H9 (cell line): Measurements from ENCODE around the gene SCN1A. TPM values are rescaled to one million over a fixed set of nuclear protein-coding genes. Genes with fewer than 3 reads are reported as not detected.

Source experiments
- DNase-seq: peaks from one replicate; pipeline ENCODE4 v3.0.0-alpha.2; 2017
- H2AFZ ChIP-seq: one replicate; pipeline ENCODE4 v1.6.1; 2013; ENCODE audit warnings: mild to moderate bottlenecking, low read length, control low read depth, moderate library complexity
- H2AK5ac ChIP-seq: 2 replicates; pipeline ENCODE4 v1.6.1; 2013; ENCODE audit warnings: low read length, control low read depth, mixed read lengths; ENCODE audit not compliant: insufficient read length
- H2BK120ac ChIP-seq: one replicate; pipeline ENCODE4 v1.6.1; 2013; ENCODE audit warnings: low read depth, mild to moderate bottlenecking, low read length, control low read depth, inconsistent platforms; ENCODE audit not compliant: poor library complexity, severe bottlenecking
- H2BK12ac ChIP-seq: 2 replicates; pipeline ENCODE4 v1.6.1; 2013; ENCODE audit warnings: low read length, control low read depth, mixed read lengths, low read depth; ENCODE audit not compliant: insufficient read length
- H2BK15ac ChIP-seq: 2 replicates; pipeline ENCODE4 v1.6.1; 2013; ENCODE audit warnings: low read depth, low read length, control low read depth
- H2BK20ac ChIP-seq: one replicate; pipeline ENCODE4 v1.6.1; 2013; ENCODE audit warnings: low read depth, mild to moderate bottlenecking, low read length, control low read depth, inconsistent platforms; ENCODE audit not compliant: poor library complexity, severe bottlenecking
- H2BK5ac ChIP-seq: 2 replicates; pipeline ENCODE4 v1.6.1; 2013; ENCODE audit warnings: low read length, control low read depth, mixed read lengths; ENCODE audit not compliant: insufficient read length
- H3K14ac ChIP-seq: 2 replicates; pipeline ENCODE4 v1.6.1; 2013; ENCODE audit warnings: low read length, control low read depth; ENCODE audit not compliant: insufficient read depth
- H3K18ac ChIP-seq: 2 replicates; pipeline ENCODE4 v1.6.1; 2013; ENCODE audit warnings: low read depth, mild to moderate bottlenecking, mixed read lengths, low read length, control low read depth; ENCODE audit not compliant: insufficient read length
- H3K23ac ChIP-seq: 2 replicates; pipeline ENCODE4 v1.6.1; 2013; ENCODE audit warnings: low read length, control low read depth, mixed read lengths, low read depth; ENCODE audit not compliant: insufficient read length
- H3K23me2 ChIP-seq: 2 replicates; pipeline ENCODE4 v1.6.1; 2013; ENCODE audit warnings: low read depth, mild to moderate bottlenecking, mixed read lengths, low read length, control low read depth; ENCODE audit not compliant: insufficient read length, poor library complexity, severe bottlenecking
- H3K27ac ChIP-seq: 2 replicates; pipeline ENCODE4 v1.5.1; 2013; ENCODE audit warnings: low read length, control low read depth, mixed read lengths, low read depth; ENCODE audit not compliant: insufficient read length
- H3K27me3 ChIP-seq: 2 replicates; pipeline ENCODE4 v1.6.1; 2013; ENCODE audit warnings: low read length, control low read depth, inconsistent platforms; ENCODE audit not compliant: insufficient read depth
- H3K4ac ChIP-seq: 2 replicates; pipeline ENCODE4 v1.6.1; 2013; ENCODE audit warnings: low read depth, mild to moderate bottlenecking, control low read depth, inconsistent platforms, low read length, moderate library complexity
- H3K4me1 ChIP-seq: 2 replicates; pipeline ENCODE4 v1.6.1; 2013; ENCODE audit warnings: low read length, control low read depth, inconsistent platforms; ENCODE audit not compliant: insufficient read depth
- H3K4me2 ChIP-seq: 2 replicates; pipeline ENCODE4 v1.6.1; 2013; ENCODE audit warnings: low read length, control low read depth, mixed read lengths; ENCODE audit not compliant: insufficient read length, insufficient read depth
- H3K56ac ChIP-seq: 2 replicates; pipeline ENCODE4 v1.6.1; 2013; ENCODE audit warnings: low read depth, mild to moderate bottlenecking, mixed read lengths, low read length, control low read depth; ENCODE audit not compliant: insufficient read length
- H3K79me1 ChIP-seq: 2 replicates; pipeline ENCODE4 v1.6.1; 2013; ENCODE audit warnings: low read depth, mild to moderate bottlenecking, moderate library complexity, low read length, control low read depth, inconsistent platforms; ENCODE audit not compliant: insufficient read depth, poor library complexity, severe bottlenecking
- H3K79me2 ChIP-seq: 2 replicates; pipeline ENCODE4 v1.6.1; 2013; ENCODE audit warnings: low read length, control low read depth, inconsistent platforms; ENCODE audit not compliant: insufficient read depth
- H3K9ac ChIP-seq: 2 replicates; pipeline ENCODE4 v1.6.1; 2013; ENCODE audit warnings: low read length, control low read depth, mixed read lengths; ENCODE audit not compliant: insufficient read length; ENCODE audit errors: extremely low read depth
- H3K9me3 ChIP-seq: one replicate; pipeline ENCODE4 v1.6.1; 2013; ENCODE audit warnings: low read depth, low read length, inconsistent platforms; ENCODE audit not compliant: control insufficient read depth
- H3T11ph ChIP-seq: one replicate; pipeline ENCODE4 v1.6.1; 2013; ENCODE audit warnings: mild to moderate bottlenecking, low read length, control low read depth, inconsistent platforms
- H4K20me1 ChIP-seq: one replicate; pipeline ENCODE4 v1.6.1; 2013; ENCODE audit not compliant: control insufficient read depth, insufficient read length, insufficient read depth
- H4K5ac ChIP-seq: 2 replicates; pipeline ENCODE4 v1.6.1; 2013; ENCODE audit warnings: low read depth, mild to moderate bottlenecking, mixed read lengths, low read length, control low read depth; ENCODE audit not compliant: insufficient read length
- H4K8ac ChIP-seq: replicated peaks from 2 replicates; pipeline ENCODE4 v1.6.1; 2013; ENCODE audit warnings: low read length, control low read depth, mixed read lengths, low read depth; ENCODE audit not compliant: insufficient read length
- H4K91ac ChIP-seq: 2 replicates; pipeline ENCODE4 v1.6.1; 2013; ENCODE audit warnings: low read depth, mild to moderate bottlenecking, moderate library complexity, mixed read lengths, low read length, control low read depth; ENCODE audit not compliant: insufficient read length
- H3K27ac Mint-ChIP-seq, 3 experiments: 2 replicates in 2 of 3; 3 replicates in 1 of 3; pipeline ENCODE4 v1.8.0; 2020 to 2021; ENCODE audit warnings: mixed read lengths in 3 of 3, mild to moderate bottlenecking in 1 of 3, moderate library complexity in 1 of 3
- H3K27me3 Mint-ChIP-seq: 2 replicates; pipeline ENCODE4 v1.8.0; 2021; ENCODE audit warnings: low read depth, mild to moderate bottlenecking, moderate library complexity, mixed read lengths
- H3K36me3 Mint-ChIP-seq, 3 experiments: 2 replicates in 2 of 3; 3 replicates in 1 of 3; pipeline ENCODE4 v1.8.0; 2020 to 2021; ENCODE audit warnings: low read depth in 3 of 3, mixed read lengths in 3 of 3; ENCODE audit not compliant: insufficient read depth in 1 of 3
- H3K4me1 Mint-ChIP-seq, 2 experiments: 2 replicates each; pipeline ENCODE4 v1.8.0; 2020; ENCODE audit warnings: mixed read lengths in 2 of 2
- H3K4me3 Mint-ChIP-seq, 2 experiments: 2 replicates in 1 of 2; 3 replicates in 1 of 2; pipeline ENCODE4 v1.8.0; 2020 to 2021; ENCODE audit warnings: mild to moderate bottlenecking in 2 of 2, mixed read lengths in 2 of 2, moderate library complexity in 1 of 2
- H3K9me3 Mint-ChIP-seq, 2 experiments: 2 replicates in 1 of 2; 3 replicates in 1 of 2; pipeline ENCODE4 v1.8.0; 2020; ENCODE audit warnings: mild to moderate bottlenecking in 2 of 2, mixed read lengths in 2 of 2, moderate library complexity in 1 of 2
- WGBS: extraction: QIAGEN DNeasy Blood & Tissue Kit; methylation state at CpG from one replicate; pipeline ENCODE4 v1.1.7; 2013; ENCODE audit warnings: missing lambda C conversion rate, low lambda C conversion rate, mixed read lengths; ENCODE audit not compliant: insufficient read length; ENCODE audit errors: extremely low coverage; 5-methylcytosine and 5-hydroxymethylcytosine counted together
- total RNA-seq: library from RNA; stranded (reverse); gene quantifications from 2 replicates; pipeline ENCODE4 v1.2.1, GENCODE V29; 2021
- TF ChIP-seq, protein P1 (sequence below): fragments of 200-600 bp; sonication (generic); conservative IDR thresholded peaks from 3 replicates; pipeline ENCODE4 v1.8.0; 2021; ENCODE audit warnings: antibody characterized with exemption, mild to moderate bottlenecking

Gene SCN1A
- total RNA-seq, 1 experiment from 2014 or later, result 0.13 TPM

DNA sequence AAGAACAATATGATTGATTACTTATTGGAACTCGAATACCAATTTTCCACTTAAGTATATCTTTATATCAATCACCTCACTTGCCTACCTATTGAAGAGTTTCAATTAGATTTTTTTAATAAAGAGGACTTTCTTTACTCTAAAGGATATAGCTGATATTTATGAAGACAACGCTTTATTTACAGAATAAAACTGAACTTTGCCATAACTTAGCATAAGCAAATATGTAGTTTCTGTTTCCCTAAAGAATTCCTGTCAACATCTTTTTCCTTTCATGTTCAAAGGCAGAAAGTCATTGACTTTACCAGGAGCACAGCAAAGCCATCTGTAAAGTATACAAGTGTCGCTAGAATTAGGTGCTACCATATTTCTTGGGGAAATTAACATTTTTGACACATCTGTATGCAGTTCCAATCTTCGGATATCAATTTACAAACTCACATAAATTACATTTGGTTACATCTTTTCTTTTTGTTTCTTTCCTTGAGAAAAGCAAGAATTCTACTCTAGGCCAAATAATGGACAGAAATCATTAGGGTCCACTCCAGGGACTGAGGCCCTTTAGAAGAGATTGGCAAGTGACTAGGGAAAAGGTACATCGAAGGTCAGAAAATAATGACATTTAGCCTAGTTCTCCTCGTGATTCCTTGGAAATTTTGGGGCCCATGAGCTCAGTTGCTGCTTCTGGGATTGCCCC lies 7.5 kb upstream of the SCN1A start:
- H3K56ac ChIP-seq, result no peak overlapping the region
- H3K27me3 ChIP-seq, result no peaks in the 10 kb centered on the region
- H3K4me1 ChIP-seq, result no peaks in the 10 kb centered on the region
- H3T11ph ChIP-seq, result no peak overlapping the region
- H3K4me3 Mint-ChIP-seq, result no peak overlapping the region
- peaks cover 0 to 5% of the 10 kb centered on the region in 2 experiments; a peak in 2 of 5 replicates for H3K9me3 Mint-ChIP-seq
- H2BK12ac ChIP-seq, result no peak overlapping the region
- TF ChIP-seq, protein P1, sequence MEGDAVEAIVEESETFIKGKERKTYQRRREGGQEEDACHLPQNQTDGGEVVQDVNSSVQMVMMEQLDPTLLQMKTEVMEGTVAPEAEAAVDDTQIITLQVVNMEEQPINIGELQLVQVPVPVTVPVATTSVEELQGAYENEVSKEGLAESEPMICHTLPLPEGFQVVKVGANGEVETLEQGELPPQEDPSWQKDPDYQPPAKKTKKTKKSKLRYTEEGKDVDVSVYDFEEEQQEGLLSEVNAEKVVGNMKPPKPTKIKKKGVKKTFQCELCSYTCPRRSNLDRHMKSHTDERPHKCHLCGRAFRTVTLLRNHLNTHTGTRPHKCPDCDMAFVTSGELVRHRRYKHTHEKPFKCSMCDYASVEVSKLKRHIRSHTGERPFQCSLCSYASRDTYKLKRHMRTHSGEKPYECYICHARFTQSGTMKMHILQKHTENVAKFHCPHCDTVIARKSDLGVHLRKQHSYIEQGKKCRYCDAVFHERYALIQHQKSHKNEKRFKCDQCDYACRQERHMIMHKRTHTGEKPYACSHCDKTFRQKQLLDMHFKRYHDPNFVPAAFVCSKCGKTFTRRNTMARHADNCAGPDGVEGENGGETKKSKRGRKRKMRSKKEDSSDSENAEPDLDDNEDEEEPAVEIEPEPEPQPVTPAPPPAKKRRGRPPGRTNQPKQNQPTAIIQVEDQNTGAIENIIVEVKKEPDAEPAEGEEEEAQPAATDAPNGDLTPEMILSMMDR, result no peak
- no peaks in the 10 kb centered on the region for H3K9me3 ChIP-seq
- H2BK15ac ChIP-seq, result no peak overlapping the region
- H3K27me3 Mint-ChIP-seq, result no peaks in the 10 kb centered on the region
- H3K79me1 ChIP-seq, result no peaks in the 10 kb centered on the region
- H2AK5ac ChIP-seq, result no peak overlapping the region
- H3K36me3 Mint-ChIP-seq, result 0 out of 7 replicates have a peak, but pooled peaks cover 0 to 6% (median 0%) of the 10 kb centered on the region in 3 experiments
- no peak overlapping the region for H2BK120ac ChIP-seq
- H3K4me2 ChIP-seq, result no peak overlapping the region
- H4K8ac ChIP-seq, result no peak overlapping the region
- no peak overlapping the region for H2AFZ ChIP-seq
- H4K20me1 ChIP-seq, result no peaks in the 10 kb centered on the region
- H3K23me2 ChIP-seq, result no peaks in the 10 kb centered on the region
- H3K4ac ChIP-seq, result no peak overlapping the region
- H2BK5ac ChIP-seq, result no peak overlapping the region
- H3K14ac ChIP-seq, result no peak overlapping the region
- H3K23ac ChIP-seq, result no peak overlapping the region
- no peak overlapping the region for H3K27ac ChIP-seq
- H3K9ac ChIP-seq, result no peak overlapping the region
- H4K91ac ChIP-seq, result no peak overlapping the region
- DNase-seq, result no peak
- no peak overlapping the region for H3K18ac ChIP-seq
- H4K5ac ChIP-seq, result no peak overlapping the region
- no peak overlapping the region for H3K27ac Mint-ChIP-seq
- peaks cover 0 to 5% of the 10 kb centered on the region in 2 experiments; a peak in 2 of 4 replicates for H3K4me1 Mint-ChIP-seq
- WGBS, result no CpG with 5 or more reads among the region's 6 CpGs
- no peaks in the 10 kb centered on the region for H3K79me2 ChIP-seq
- H2BK20ac ChIP-seq, result no peak overlapping the region
